Measurements from ENCODE around the gene B9D1. TPM values are rescaled to one million over a fixed set of nuclear protein-coding genes. Genes with fewer than 3 reads are reported as not detected.

The B9D1 gene
- total and polyA plus RNA-seq, 4 donors, result 23.5 to 47.9 (median 26.0) TPM

DNA sequence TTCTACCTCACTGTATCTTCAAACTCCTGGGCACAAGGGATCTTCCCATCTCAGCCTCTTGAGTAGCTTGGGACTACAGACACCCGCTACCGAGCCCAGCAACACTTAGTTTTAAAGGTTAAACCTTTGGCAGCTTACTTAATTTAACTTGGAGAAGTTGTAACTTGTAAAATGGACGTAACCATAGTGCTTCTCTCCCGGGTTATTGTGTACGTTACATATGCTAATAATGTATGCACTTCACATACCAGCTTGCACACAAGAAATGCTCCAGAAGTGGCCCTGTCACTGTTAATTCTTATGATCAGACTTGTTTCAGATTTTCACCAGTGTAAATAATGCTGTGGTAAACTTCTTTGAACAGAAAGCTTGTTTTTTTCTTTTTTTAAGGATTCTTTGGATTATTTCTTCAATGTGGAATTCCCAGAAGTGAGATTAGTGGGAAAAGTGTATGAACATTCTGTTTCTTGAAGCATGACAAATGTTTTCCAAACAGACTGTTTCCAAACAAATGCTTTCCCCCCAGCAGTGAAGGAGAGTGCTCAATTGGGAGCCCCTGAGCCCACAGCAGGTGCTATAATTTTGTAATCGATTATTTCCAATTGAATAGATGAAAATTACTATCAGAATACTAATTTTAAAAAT is 63.8 kb downstream of the B9D1 start:
- Histone ChIP-seq H3K36me3 (ENCODE audit: control insufficient read depth in 4 of 4, insufficient read depth in 4 of 4, low read length in 4 of 4) (peaks cover 0 to 4% (median 0%) of the 10 kb centered on the region in 4 donors), H3K9me3 (ENCODE audit: control insufficient read depth in 4 of 4, insufficient read depth in 3 of 4, low read length in 3 of 4) (no peaks in the 10 kb centered on the region), H3K9ac (ENCODE audit: insufficient read depth in 1 of 2, low read length in 2 of 2) (no peak overlapping the region), H3K27ac (ENCODE audit: low read depth in 1 of 2, low read length in 1 of 2) (no peak overlapping the region), H3K4me3 (no peak overlapping the region), H3K27me3 (ENCODE audit: control insufficient read depth in 3 of 3, insufficient read depth in 3 of 3, low read length in 2 of 3) (no peaks in the 10 kb centered on the region), H3K4me1 (ENCODE audit: control insufficient read depth in 5 of 5, insufficient read depth in 5 of 5, low read length in 5 of 5) (peaks cover 0 to 26% (median 12%) of the 10 kb centered on the region in 5 donors)
- 64 to 85% methylated on average over 6 of the region's 6 CpGs for WGBS, 2 donors
- DNase-seq (no peak), ATAC-seq (ENCODE audit: insufficient read depth, low FRiP score) (no peak)
- TF ChIP-seq CTCF (IDR thresholded peaks at IDR 0.05; ENCODE audit: control extremely low read depth, extremely low read depth), result no peak

GRCh38 chr17:19296786-19297778 is 65.4 kb downstream of the B9D1 start:
- no peak for ATAC-seq (ENCODE audit: insufficient read depth, low FRiP score)
- Histone ChIP-seq H3K4me3 (no peak overlapping the region), H3K9me3 (ENCODE audit: control insufficient read depth in 4 of 4, insufficient read depth in 3 of 4, low read length in 3 of 4) (no peaks in the 10 kb centered on the region), H3K4me1 (ENCODE audit: control insufficient read depth in 5 of 5, insufficient read depth in 5 of 5, low read length in 5 of 5) (peaks cover 0 to 20% (median 12%) of the 10 kb centered on the region in 5 donors), H3K36me3 (ENCODE audit: control insufficient read depth in 4 of 4, insufficient read depth in 4 of 4, low read length in 4 of 4) (peaks cover 0 to 2% (median 0%) of the 10 kb centered on the region in 4 donors), H3K9ac (ENCODE audit: insufficient read depth in 1 of 2, low read length in 2 of 2) (no peak overlapping the region), H3K27me3 (ENCODE audit: control insufficient read depth in 3 of 3, insufficient read depth in 3 of 3, low read length in 2 of 3) (no peaks in the 10 kb centered on the region), H3K27ac (ENCODE audit: low read depth in 1 of 2, low read length in 1 of 2) (no peak overlapping the region)
- TF ChIP-seq CTCF (IDR thresholded peaks at IDR 0.05; ENCODE audit: control extremely low read depth, extremely low read depth), result no peak
- no peak for DNase-seq
- 85 to 89% methylated on average over 11 of the region's 11 CpGs for WGBS, 2 donors

DNA sequence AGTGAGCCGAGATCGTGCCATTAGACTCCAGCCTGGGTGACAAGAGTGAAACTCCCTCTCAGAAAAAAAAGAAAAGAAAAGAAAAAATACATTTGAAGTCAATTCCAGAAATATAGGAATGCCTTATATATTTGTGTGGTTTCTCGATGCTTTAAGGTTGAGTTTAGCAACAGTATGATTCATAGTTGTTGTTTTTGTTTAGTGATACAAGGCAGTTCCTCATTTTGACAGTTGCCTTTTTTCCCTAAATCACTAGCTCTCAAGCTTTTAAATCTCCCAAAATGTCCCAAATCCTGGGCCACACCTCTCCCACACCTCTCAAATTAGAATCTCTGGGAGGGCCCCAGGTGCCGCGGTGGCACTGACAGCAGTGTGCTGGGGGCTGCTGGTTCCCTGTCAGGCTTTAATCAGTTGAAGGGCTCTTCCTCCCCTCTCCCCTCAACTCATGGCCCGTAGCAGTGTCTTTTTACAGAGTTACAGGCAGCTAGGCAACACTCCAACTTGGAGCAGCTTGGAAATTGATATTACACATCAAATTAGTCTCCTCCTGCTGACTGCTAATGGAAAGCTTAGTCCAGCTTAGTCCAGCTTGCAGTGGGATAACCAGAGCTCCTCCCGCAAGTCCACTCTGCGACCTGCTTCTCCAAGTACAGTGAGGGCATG is 66.9 kb downstream of the B9D1 start:
- DNase-seq (peak; percentile 83 to 97 (median 95)), ATAC-seq (ENCODE audit: insufficient read depth, low FRiP score) (no peak)
- H3K9me3 ChIP-seq (ENCODE audit: control insufficient read depth in 4 of 4, insufficient read depth in 3 of 4, low read length in 3 of 4), result no peaks in the 10 kb centered on the region
- WGBS, 2 donors, result 74 to 78% methylated on average over 8 of the region's 8 CpGs
- H3K9ac ChIP-seq (ENCODE audit: insufficient read depth in 1 of 2, low read length in 2 of 2), result no peak overlapping the region
- H3K27ac ChIP-seq (ENCODE audit: low read depth in 1 of 2, low read length in 1 of 2), result no peak overlapping the region
- no peak for TF ChIP-seq CTCF (IDR thresholded peaks at IDR 0.05; ENCODE audit: control extremely low read depth, extremely low read depth)
- H3K36me3 ChIP-seq (ENCODE audit: control insufficient read depth in 4 of 4, insufficient read depth in 4 of 4, low read length in 4 of 4), result peaks cover 0 to 2% (median 0%) of the 10 kb centered on the region in 4 donors
- H3K4me3 ChIP-seq, result no peak overlapping the region
- peaks cover 0 to 17% (median 9%) of the 10 kb centered on the region in 5 donors for H3K4me1 ChIP-seq (ENCODE audit: control insufficient read depth in 5 of 5, insufficient read depth in 5 of 5, low read length in 5 of 5)
- H3K27me3 ChIP-seq (ENCODE audit: control insufficient read depth in 3 of 3, insufficient read depth in 3 of 3, low read length in 2 of 3), result no peaks in the 10 kb centered on the region
